ENCODE measurements around the gene NRCAM. TPM values are rescaled to one million over a fixed set of nuclear protein-coding genes. Genes with fewer than 3 reads are reported as not detected.

The NRCAM gene
- total RNA-seq (2016; rRNA removed; fragmentation: Illumina TruSeq; extraction: Trizol), result 0.31 and 0.39 TPM in 2 replicates
- 0.18 TPM in 1 of 2 replicates, not detected in the other for total RNA-seq (2016; cell fraction: cytosol; rRNA removed; fragmentation: Illumina TruSeq; extraction: Trizol; ENCODE audit: low read depth)
- 0.35 and 0.61 TPM in 2 replicates for total RNA-seq (2016; cell fraction: insoluble cytoplasmic fraction; rRNA removed; fragmentation: Illumina TruSeq; extraction: Trizol)
- 0.07 and 0.15 TPM in 2 replicates for total RNA-seq (2016; cell fraction: membrane; rRNA removed; fragmentation: Illumina TruSeq; extraction: Trizol)
- total RNA-seq (2016; cell fraction: nucleus; rRNA removed; fragmentation: Illumina TruSeq; extraction: Trizol), result 0.91 and 1.6 TPM in 2 replicates
- 0.31 and 0.33 TPM in 2 replicates for polyA plus RNA-seq (2011; rRNA removed)
- 0.11 and 0.21 TPM in 2 replicates for polyA plus RNA-seq (2011; cell fraction: cytosol; rRNA removed)
- polyA plus RNA-seq (2011; cell fraction: nucleus; rRNA removed), result 0.10 and 0.16 TPM in 2 replicates
- polyA plus RNA-seq (2012), result 0.15 and 0.24 TPM in 2 replicates
- 0.02 TPM in 1 of 2 replicates, not detected in the other for polyA plus RNA-seq (2016; cell fraction: cytosol; fragmentation: Illumina TruSeq; extraction: Trizol; ENCODE audit: low read depth)
- 0.47 and 0.73 TPM in 2 replicates for polyA plus RNA-seq (2016; cell fraction: insoluble cytoplasmic fraction; fragmentation: Illumina TruSeq; extraction: Trizol; ENCODE audit: low read depth)
- 0.07 and 0.08 TPM in 2 replicates for polyA plus RNA-seq (2016; cell fraction: membrane; fragmentation: Illumina TruSeq; extraction: Trizol; ENCODE audit: low read depth)
- 1.9 and 2.0 TPM in 2 replicates for polyA plus RNA-seq (2016; cell fraction: nucleus; fragmentation: Illumina TruSeq; extraction: Trizol; ENCODE audit: insufficient read depth, low read depth)
- polyA minus RNA-seq (2011; rRNA and poly(A)+ RNA removed; ENCODE audit: low replicate concordance), result 0.42 and 0.90 TPM in 2 replicates
- 0.26 and 0.89 TPM in 2 replicates for polyA minus RNA-seq (2011; cell fraction: cytosol; rRNA and poly(A)+ RNA removed)
- polyA minus RNA-seq (2011; cell fraction: nucleus; rRNA and poly(A)+ RNA removed), result 0.75 and 1.3 TPM in 2 replicates
- percentile 18 among the genes with signal in this experiment for Bru-seq, nascent RNA
- BruChase-seq, experiment 1, labeled RNA remaining after a 6-hour chase, result percentile 16 among the genes with signal in this experiment
- BruChase-seq, experiment 2, labeled RNA remaining after a 2-hour chase, result percentile 20 among the genes with signal in this experiment
- long read RNA-seq, experiment 1, result 0 reads
- long read RNA-seq, experiment 2, partial matches to known transcripts, result 0 of 2 reads
- long read RNA-seq, experiment 2, other reads (novel, unspliced or antisense), result 2 of 2 reads

DNA sequence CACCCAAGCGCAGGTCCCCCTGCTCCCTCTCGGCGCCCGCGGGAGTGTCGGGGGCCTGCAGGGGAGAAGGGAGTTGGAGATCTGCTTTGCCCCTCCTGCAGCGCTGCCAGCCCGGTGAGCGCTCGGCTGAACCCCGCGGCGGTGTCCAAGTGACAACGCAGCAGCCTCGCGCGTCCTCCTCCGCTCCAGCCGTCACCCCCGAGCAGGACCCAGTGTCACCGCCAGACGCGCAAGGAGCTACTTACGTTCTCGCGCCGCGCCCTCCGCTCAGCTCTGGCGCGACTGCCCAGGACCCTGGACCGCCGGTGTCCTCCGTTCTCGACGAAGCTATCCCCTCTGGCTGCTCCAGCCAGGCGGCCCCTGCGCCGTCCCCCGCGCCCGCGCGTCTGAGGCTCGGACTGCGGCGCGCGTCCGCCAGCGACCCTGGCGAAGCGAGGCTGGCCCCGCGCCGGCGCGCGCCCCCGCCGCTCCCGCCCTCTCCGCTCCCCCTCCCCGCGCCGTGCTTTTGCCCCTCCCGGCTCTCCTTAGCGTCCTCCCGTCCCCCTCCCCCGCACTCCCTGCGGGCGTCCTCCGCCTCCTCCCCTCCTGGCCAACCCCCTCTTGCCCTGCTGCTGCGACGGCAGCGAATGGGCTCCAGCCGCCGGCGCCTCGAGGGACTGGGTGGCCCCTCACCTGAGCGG, at the start of gene NRCAM:
Gene NRCAM (minus strand): TSS at position 439 of the 680 bp plus-strand sequence. CDS start 216,372 bp downstream, outside the sequence.
- 2% methylated on average over 15 of the region's 81 CpGs for WGBS (ENCODE audit: low lambda C conversion rate)
- Histone ChIP-seq H3K9ac (ENCODE audit: insufficient read depth, low read depth, low read length) (no peak within 1 kb of the TSS), H3K4me2 (ENCODE audit: low read depth, low read length) (peak within 1 kb of the TSS; percentile 61), H3K36me3 (replicated peaks in 1 of 2; ENCODE audit: control insufficient read depth in 1 of 2, insufficient read depth in 2 of 2, low read length in 2 of 2) (no peaks in the 10 kb centered on the region), H3K4me3 (replicated peaks in 1 of 3; ENCODE audit: insufficient read depth in 1 of 3, low read depth in 2 of 3, low read length in 3 of 3) (peak within 1 kb of the TSS; percentile 26 to 57 (median 34); a peak in 4 of 6 replicates), H3K9me3 (ENCODE audit: low read length) (no peaks in the 10 kb centered on the region), H3K27ac (ENCODE audit: extremely low read length, insufficient read depth, low read length) (no peak within 1 kb of the TSS), H3K4me1 (ENCODE audit: insufficient read depth, low read length) (no peaks in the 10 kb centered on the region), H3K27me3 (ENCODE audit: control insufficient read depth in 1 of 2, insufficient read depth in 2 of 2, low read length in 2 of 2) (peaks cover 6 to 43% of the 10 kb centered on the region in 2 experiments; a peak in 4 of 5 replicates), H2AFZ (ENCODE audit: low read length) (no peak within 1 kb of the TSS), H4K20me1 (ENCODE audit: insufficient read depth, low read length) (no peaks in the 10 kb centered on the region), H3K79me2 (ENCODE audit: insufficient read depth, low read length) (no peaks in the 10 kb centered on the region)
- intact Hi-C loops (cut with micrococcal nuclease; ENCODE audit: unreplicated experiment) (no loop called here), in situ Hi-C loops (cut with HindIII; ENCODE audit: extremely low pct_ligation_motif_present, low pct_unique_long_range_greater_than_20kb) (loop anchor here (10.0 kb wide), 1 partner anchor 281 kb away; no protein-coding TSS in a partner anchor)
- FAIRE-seq (no peak), ATAC-seq (peak; percentile 67), DNase-seq (ENCODE audit: low spot score) (no peak)
- BruUV-seq (replicated peaks), result no TSS peak
- POLR2A ChIA-PET, result no interaction called here
- CTCF ChIA-PET (ENCODE audit: low intra/inter-chr PET ratio, low total read pairs), result no interaction called here
- TF ChIP-seq, protein P1, sequence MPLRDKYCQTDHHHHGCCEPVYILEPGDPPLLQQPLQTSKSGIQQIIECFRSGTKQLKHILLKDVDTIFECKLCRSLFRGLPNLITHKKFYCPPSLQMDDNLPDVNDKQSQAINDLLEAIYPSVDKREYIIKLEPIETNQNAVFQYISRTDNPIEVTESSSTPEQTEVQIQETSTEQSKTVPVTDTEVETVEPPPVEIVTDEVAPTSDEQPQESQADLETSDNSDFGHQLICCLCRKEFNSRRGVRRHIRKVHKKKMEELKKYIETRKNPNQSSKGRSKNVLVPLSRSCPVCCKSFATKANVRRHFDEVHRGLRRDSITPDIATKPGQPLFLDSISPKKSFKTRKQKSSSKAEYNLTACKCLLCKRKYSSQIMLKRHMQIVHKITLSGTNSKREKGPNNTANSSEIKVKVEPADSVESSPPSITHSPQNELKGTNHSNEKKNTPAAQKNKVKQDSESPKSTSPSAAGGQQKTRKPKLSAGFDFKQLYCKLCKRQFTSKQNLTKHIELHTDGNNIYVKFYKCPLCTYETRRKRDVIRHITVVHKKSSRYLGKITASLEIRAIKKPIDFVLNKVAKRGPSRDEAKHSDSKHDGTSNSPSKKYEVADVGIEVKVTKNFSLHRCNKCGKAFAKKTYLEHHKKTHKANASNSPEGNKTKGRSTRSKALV (CRISPR knock-in tag; IDR thresholded peaks at IDR 0.05), result peak; percentile 99
- TF ChIP-seq ZNF777 (CRISPR knock-in tag; IDR thresholded peaks at IDR 0.05) (peak; percentile 58), ZNF564 (CRISPR knock-in tag; IDR thresholded peaks at IDR 0.05) (0 out of 2 replicates have a peak, but pooled peaks have one; percentile 13)
- TF ChIP-seq, protein P2, sequence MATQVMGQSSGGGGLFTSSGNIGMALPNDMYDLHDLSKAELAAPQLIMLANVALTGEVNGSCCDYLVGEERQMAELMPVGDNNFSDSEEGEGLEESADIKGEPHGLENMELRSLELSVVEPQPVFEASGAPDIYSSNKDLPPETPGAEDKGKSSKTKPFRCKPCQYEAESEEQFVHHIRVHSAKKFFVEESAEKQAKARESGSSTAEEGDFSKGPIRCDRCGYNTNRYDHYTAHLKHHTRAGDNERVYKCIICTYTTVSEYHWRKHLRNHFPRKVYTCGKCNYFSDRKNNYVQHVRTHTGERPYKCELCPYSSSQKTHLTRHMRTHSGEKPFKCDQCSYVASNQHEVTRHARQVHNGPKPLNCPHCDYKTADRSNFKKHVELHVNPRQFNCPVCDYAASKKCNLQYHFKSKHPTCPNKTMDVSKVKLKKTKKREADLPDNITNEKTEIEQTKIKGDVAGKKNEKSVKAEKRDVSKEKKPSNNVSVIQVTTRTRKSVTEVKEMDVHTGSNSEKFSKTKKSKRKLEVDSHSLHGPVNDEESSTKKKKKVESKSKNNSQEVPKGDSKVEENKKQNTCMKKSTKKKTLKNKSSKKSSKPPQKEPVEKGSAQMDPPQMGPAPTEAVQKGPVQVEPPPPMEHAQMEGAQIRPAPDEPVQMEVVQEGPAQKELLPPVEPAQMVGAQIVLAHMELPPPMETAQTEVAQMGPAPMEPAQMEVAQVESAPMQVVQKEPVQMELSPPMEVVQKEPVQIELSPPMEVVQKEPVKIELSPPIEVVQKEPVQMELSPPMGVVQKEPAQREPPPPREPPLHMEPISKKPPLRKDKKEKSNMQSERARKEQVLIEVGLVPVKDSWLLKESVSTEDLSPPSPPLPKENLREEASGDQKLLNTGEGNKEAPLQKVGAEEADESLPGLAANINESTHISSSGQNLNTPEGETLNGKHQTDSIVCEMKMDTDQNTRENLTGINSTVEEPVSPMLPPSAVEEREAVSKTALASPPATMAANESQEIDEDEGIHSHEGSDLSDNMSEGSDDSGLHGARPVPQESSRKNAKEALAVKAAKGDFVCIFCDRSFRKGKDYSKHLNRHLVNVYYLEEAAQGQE (IDR thresholded peaks at IDR 0.05; ENCODE audit: borderline replicate concordance in 1 of 2, low read depth in 1 of 2, low read length in 2 of 2), result no peak
- TF ChIP-seq, protein P3, sequence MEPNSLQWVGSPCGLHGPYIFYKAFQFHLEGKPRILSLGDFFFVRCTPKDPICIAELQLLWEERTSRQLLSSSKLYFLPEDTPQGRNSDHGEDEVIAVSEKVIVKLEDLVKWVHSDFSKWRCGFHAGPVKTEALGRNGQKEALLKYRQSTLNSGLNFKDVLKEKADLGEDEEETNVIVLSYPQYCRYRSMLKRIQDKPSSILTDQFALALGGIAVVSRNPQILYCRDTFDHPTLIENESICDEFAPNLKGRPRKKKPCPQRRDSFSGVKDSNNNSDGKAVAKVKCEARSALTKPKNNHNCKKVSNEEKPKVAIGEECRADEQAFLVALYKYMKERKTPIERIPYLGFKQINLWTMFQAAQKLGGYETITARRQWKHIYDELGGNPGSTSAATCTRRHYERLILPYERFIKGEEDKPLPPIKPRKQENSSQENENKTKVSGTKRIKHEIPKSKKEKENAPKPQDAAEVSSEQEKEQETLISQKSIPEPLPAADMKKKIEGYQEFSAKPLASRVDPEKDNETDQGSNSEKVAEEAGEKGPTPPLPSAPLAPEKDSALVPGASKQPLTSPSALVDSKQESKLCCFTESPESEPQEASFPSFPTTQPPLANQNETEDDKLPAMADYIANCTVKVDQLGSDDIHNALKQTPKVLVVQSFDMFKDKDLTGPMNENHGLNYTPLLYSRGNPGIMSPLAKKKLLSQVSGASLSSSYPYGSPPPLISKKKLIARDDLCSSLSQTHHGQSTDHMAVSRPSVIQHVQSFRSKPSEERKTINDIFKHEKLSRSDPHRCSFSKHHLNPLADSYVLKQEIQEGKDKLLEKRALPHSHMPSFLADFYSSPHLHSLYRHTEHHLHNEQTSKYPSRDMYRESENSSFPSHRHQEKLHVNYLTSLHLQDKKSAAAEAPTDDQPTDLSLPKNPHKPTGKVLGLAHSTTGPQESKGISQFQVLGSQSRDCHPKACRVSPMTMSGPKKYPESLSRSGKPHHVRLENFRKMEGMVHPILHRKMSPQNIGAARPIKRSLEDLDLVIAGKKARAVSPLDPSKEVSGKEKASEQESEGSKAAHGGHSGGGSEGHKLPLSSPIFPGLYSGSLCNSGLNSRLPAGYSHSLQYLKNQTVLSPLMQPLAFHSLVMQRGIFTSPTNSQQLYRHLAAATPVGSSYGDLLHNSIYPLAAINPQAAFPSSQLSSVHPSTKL (CRISPR knock-in tag; IDR thresholded peaks at IDR 0.05), result no peak

All from HepG2 (cell line).